KOPT-K1 (cell line): ENCODE measurements around the gene MOB3A.

ENCODE experiments used
- H3K27ac ChIP-seq: fragments of 200-600 bp; sonication (generic); 2 replicates; pipeline ENCODE4 v1.5.1; 2016; ENCODE audit warnings: antibody characterized with exemption, mild to moderate bottlenecking, low read depth, low read length; ENCODE audit not compliant: poor library complexity, severe bottlenecking
- H3K36me3 ChIP-seq: fragments of 200-600 bp; sonication (generic); 2 replicates; pipeline ENCODE4 v1.5.1; 2017; ENCODE audit warnings: antibody characterized with exemption, mild to moderate bottlenecking, low read length, moderate library complexity; ENCODE audit not compliant: insufficient read depth
- H3K9me3 ChIP-seq: fragments of 200-600 bp; sonication (generic); 2 replicates; pipeline ENCODE4 v1.5.1; 2017; ENCODE audit warnings: antibody characterized with exemption, low read length, mild to moderate bottlenecking; ENCODE audit not compliant: insufficient read depth, poor library complexity, severe bottlenecking

MOB3A gene

DNA sequence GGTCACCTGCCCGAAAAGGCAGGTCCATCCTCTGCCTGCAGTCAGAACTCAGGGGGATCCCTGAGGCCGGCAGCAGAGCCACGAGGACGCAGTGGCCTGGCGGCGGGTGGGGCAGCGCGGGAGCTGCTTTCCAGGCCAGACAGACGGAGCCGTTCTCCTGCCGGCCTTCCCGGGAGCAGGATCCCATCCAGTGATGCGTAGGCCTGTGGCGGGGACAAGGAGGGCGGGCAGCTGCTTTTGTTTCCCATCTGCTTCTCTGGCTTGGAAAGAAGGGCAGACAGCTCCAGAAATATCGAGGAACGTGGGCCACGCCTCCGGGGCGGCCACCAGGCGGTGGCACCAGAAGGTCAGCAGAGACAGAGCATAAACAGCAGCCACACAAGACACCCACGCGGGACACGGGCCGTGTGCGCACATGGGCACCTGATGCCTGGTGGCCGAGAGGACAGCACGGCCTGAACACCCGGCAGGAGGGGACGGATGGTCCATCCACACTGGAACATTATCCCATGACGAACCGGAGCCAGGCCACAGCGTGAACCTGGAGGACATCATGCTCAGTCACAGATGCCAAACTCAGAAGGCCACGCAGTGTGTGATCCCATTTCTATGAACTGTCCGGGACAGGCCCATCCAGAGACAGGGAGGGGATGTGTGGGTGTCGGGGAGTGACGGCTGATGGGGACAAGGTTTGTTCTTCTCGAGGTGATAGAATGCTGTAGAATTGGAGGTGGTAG is 31.2 kb downstream of the MOB3A start:
- H3K9me3 ChIP-seq, result no peaks in the 10 kb centered on the region
- no peaks in the 10 kb centered on the region for H3K36me3 ChIP-seq
- no peak overlapping the region for H3K27ac ChIP-seq

GRCh38 chr19:2064395-2064787 is 31.7 kb downstream of the MOB3A start:
- H3K9me3 ChIP-seq, result no peaks in the 10 kb centered on the region
- H3K36me3 ChIP-seq, result no peaks in the 10 kb centered on the region
- no peak overlapping the region for H3K27ac ChIP-seq

GRCh38 chr19:2063824-2064223 is 32.3 kb downstream of the MOB3A start:
- Histone ChIP-seq H3K36me3 (no peaks in the 10 kb centered on the region), H3K9me3 (no peaks in the 10 kb centered on the region), H3K27ac (no peak overlapping the region)

DNA sequence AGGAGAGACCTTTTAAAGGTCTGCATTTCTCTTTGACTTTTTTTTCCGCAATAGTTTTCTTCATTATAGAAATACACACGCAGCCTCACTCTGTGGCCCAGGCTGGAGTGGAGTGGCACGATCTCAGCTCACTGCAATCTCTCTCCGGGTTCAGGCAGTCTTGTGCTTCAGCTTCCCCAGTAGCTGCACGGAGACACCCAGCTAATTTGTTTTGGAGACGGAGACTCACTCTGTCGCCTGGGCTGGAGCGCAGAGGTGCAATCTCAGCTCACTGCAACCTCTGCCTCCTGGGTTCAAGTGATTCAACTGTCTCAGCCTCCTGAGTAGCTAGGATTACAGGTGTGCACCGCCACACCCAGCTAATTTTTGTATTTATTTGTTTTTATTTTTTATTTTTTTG is 33.4 kb downstream of the MOB3A start:
- Histone ChIP-seq H3K9me3 (no peaks in the 10 kb centered on the region), H3K36me3 (no peaks in the 10 kb centered on the region), H3K27ac (no peak overlapping the region)

- peak overlapping the region; percentile 95 for H3K27ac ChIP-seq
- H3K9me3 ChIP-seq, result no peaks in the 10 kb centered on the region
- H3K36me3 ChIP-seq, result no peaks in the 10 kb centered on the region
Measured at GRCh38 chr19:2062389-2062729, 33.8 kb downstream of the MOB3A start.

- Histone ChIP-seq H3K36me3 (no peaks in the 10 kb centered on the region), H3K27ac (peak overlapping the region; percentile 95), H3K9me3 (no peaks in the 10 kb centered on the region)
Measured at GRCh38 chr19:2061495-2062388, 34.4 kb downstream of the MOB3A start.

- H3K36me3 ChIP-seq, result no peaks in the 10 kb centered on the region
- H3K27ac ChIP-seq, result peak overlapping the region; percentile 95
- H3K9me3 ChIP-seq, result no peaks in the 10 kb centered on the region
Measured at GRCh38 chr19:2060884-2061494, 35.1 kb downstream of the MOB3A start.

DNA sequence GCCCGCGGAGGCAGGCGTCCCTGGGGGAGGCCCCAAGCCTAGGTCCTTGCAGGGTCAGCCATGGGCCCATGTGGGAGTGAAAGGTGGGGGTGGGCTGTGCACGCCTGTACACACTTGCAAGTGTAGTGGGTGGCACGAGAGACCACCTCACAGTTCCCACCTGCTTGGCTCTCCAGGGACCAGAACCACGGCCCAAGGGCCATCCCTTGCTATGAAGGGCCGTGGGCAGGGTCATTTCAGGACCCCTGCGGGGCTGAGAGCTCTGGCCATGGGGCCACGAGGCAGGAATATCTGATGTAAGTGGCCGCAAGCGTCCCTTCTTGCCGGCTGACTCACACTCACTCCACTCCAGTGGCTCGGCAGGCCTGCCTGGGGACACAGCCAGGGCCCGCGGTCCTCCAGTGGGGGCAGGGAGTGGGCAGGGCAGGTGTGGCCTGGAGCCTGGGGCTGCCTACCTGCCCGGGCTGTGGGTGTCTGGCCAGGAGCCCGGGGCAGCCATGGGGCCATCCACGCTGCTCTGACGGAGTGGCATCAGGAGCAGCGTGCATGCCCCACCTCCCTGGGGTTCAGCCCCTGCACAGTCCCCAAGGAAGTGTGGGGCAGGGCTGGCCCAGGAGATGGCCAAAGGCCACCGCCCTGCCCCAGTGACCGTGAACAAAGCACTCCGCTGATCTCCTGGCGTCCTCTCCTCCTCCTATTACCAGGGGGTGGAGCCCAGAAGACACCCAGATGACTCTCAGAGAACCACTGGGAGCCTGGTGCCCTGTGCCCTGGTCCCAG is 36.5 kb downstream of the MOB3A start:
- peak overlapping the region; percentile 95 for H3K27ac ChIP-seq
- H3K36me3 ChIP-seq, result no peaks in the 10 kb centered on the region
- H3K9me3 ChIP-seq, result no peaks in the 10 kb centered on the region

DNA sequence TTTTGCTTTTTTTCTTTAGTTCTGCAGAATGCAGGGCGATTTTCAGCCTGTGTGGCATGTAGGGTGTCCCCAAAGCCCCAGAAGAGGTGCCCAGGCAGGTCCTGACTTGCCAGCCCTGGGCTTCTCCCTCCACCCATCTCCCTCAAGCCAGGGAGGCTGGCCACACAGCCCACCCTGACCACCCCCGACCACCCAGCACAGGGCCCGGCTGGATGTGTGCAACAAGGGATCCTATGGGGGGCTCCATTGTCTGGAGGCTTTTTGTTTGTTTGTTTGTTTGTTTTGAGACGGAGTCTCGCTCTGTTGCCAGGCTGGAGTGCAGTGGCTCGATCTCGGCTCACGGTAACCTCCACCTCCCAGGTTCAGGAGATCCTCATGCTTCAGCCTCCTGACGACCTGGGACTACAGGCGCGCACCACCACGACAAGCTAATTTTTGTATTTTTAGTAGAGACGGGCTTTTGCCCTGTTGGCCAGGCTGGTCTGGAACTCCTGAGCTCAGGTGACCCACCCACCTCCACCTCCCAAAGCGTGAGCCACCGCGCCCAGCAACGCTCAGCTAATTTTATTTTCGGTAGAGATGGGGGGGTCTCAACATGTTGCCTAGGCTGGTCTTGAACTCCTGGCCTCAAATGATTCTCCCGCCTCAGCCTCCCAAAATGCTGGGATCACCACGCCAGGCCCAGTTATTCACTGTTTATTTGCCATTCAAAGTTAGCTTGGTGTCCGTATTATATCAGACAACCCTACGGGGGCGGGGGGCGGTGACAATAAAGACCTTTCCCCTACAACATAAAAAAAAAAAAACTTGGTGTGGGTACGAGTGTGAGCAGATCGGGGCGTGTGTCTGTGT is 37.3 kb downstream of the MOB3A start:
- no peaks in the 10 kb centered on the region for H3K9me3 ChIP-seq
- no peaks in the 10 kb centered on the region for H3K36me3 ChIP-seq
- H3K27ac ChIP-seq, result peak overlapping the region; percentile 62

- H3K36me3 ChIP-seq, result no peaks in the 10 kb centered on the region
- no peaks in the 10 kb centered on the region for H3K9me3 ChIP-seq
- H3K27ac ChIP-seq, result peak overlapping the region; percentile 62
Measured at GRCh38 chr19:2057484-2058469, 38.3 kb downstream of the MOB3A start.

GRCh38 chr19:2056837-2057192 is 39.3 kb downstream of the MOB3A start:
- no peaks in the 10 kb centered on the region for H3K36me3 ChIP-seq
- H3K27ac ChIP-seq, result peak overlapping the region; percentile 62

DNA sequence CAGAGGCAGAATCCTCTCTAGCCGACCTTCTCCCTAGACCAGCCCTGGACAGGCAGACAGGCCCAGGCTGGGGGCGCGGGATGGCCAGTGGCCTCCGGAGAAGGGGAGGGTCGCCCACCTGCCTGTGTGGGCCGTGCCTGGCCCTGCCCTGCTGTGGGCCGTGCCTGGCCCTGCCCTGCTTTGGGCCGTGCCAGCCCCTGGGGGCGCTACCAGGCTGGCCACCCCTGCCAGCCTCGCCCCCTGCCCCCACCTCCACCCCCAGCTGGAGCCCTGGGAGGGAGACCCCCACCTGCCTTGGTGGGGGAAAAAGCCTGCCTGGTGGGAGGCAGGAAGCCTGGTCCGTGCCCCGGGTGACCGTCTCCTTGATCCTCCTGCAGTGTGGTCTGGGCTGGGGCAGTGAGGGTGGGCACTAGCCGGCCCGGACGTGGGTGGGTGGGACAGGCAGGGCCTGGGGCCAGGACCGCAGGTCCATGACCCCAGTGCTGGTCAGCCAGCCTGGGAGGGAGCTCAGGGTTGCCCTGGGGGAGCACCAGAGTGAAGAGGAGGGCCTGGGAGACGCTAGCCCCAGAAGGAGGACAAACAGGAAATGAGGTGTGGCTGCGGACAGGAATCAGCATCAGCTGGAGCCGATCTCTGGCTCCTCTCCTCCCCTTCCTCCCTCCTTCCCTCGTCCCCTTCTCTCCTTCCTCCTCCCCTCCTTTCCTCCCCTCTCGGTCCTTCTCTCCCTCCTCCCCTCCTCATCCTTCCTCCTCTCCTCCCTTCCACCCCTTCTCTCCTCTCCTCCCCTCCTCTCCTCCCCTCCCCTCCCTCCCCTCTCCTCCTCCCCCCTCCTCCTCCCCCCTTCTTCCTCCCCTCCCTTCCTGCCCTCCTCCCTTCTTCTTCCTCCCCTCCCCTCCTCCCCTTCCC is 39.9 kb downstream of the MOB3A start:
- Histone ChIP-seq H3K36me3 (no peaks in the 10 kb centered on the region), H3K27ac (peak overlapping the region; percentile 64), H3K9me3 (no peaks in the 10 kb centered on the region)

More at GRCh38 chr19:2056837-2057192, 39.3 kb downstream of the MOB3A start:
- no peaks in the 10 kb centered on the region for H3K9me3 ChIP-seq
